Testis (tissue), 2 donors: ENCODE measurements around the gene TTC23.
A peak's percentile ranks its signal among the peaks of the same experiment; 100 is the strongest.

Source experiments
- CTCF ChIP-seq, 3 experiments: fragments of 450-650 bp in 2 of 3; fragments of 200-600 bp in 1 of 3; sonication (generic) in 1 of 3; IDR thresholded peaks; one replicate each; pipeline ENCODE4 v1.5.1; 2016 to 2019; ENCODE audit warnings: antibody characterized with exemption in 3 of 3, mild to moderate bottlenecking in 2 of 3, moderate library complexity in 1 of 3
- POLR2A ChIP-seq: fragments of 450-650 bp; IDR thresholded peaks from one replicate; pipeline ENCODE4 v1.6.1; 2017; ENCODE audit warnings: antibody characterized with exemption, mild to moderate bottlenecking, moderate library complexity

GRCh38 chr15:99213187-99213811 lies 36.1 kb downstream of the TTC23 start:
- TF ChIP-seq CTCF (IDR thresholded peaks at IDR 0.05) (peak; percentile 82 to 92 (median 85)), POLR2A (no peak)
